OCI-LY7 (cell line): Measurements from ENCODE around the gene TRERF1. TPM values are rescaled to one million over a fixed set of nuclear protein-coding genes. Genes with fewer than 3 reads are reported as not detected.
A peak's percentile ranks its signal among the peaks of the same experiment; 100 is the strongest.

Experiments used
- BruUV-seq: library from RNA; stranded (reverse); fragments of 400-500 nt; replicated peaks from 2 replicates; lab custom pipeline; 2021; lab: Mats Ljungman, UMichigan
- CTCF ChIA-PET: fragments of 300-600 bp; sonication (Branson Sonifier 250); formaldehyde crosslinking; loops from one replicate; lab custom pipeline; 2022; ENCODE audit warnings: antibody characterized with exemption; ENCODE audit not compliant: unreplicated experiment; lab: Charles Lee
- POLR2A ChIA-PET: fragments of 300-600 bp; sonication (Branson Sonifier 250); formaldehyde crosslinking; loops from one replicate; lab custom pipeline; 2022; ENCODE audit warnings: antibody characterized with exemption; lab: Charles Lee
- DNase-seq: peaks from one replicate; pipeline ENCODE4 v3.0.0-alpha.2; 2015; ENCODE audit warnings: low spot score
- H2AFZ ChIP-seq: fragments of 200-600 bp; sonication (generic), shearing (Covaris generic); 2 replicates; pipeline ENCODE4 v1.6.1; 2014; ENCODE audit warnings: mild to moderate bottlenecking, antibody characterized with exemption, low read length, moderate library complexity
- H3K27ac ChIP-seq: fragments of 200-600 bp; sonication (generic); 2 replicates; pipeline ENCODE4 v1.5.1; 2014; ENCODE audit warnings: mixed run types, low read depth, mild to moderate bottlenecking, moderate library complexity, low read length, inconsistent platforms; ENCODE audit not compliant: poor library complexity, severe bottlenecking
- H3K36me3 ChIP-seq: fragments of 200-600 bp; sonication (generic); 2 replicates; pipeline ENCODE4 v1.6.1; 2014; ENCODE audit warnings: mild to moderate bottlenecking, antibody characterized with exemption, low read length, moderate library complexity, mixed read lengths; ENCODE audit not compliant: insufficient read depth
- H3K4me1 ChIP-seq: fragments of 200-600 bp; sonication (generic); 2 replicates; pipeline ENCODE4 v1.5.1; 2014; ENCODE audit warnings: mild to moderate bottlenecking, low read length; ENCODE audit not compliant: insufficient read depth, poor library complexity, severe bottlenecking
- H3K4me2 ChIP-seq: fragments of 200-600 bp; sonication (generic); 2 replicates; pipeline ENCODE4 v1.6.1; 2014; ENCODE audit warnings: mild to moderate bottlenecking, low read length
- H3K4me3 ChIP-seq: fragments of 200-600 bp; sonication (generic); 2 replicates; pipeline ENCODE4 v1.5.1; 2014; ENCODE audit warnings: mild to moderate bottlenecking, low read depth, low read length; ENCODE audit not compliant: poor library complexity, severe bottlenecking
- H3K79me2 ChIP-seq: fragments of 200-600 bp; sonication (generic); 2 replicates; pipeline ENCODE4 v1.6.1; 2016; ENCODE audit warnings: low read depth, mild to moderate bottlenecking, low read length, moderate library complexity, mixed read lengths; ENCODE audit not compliant: insufficient read depth
- H3K9me2 ChIP-seq: fragments of 200-600 bp; sonication (generic); 2 replicates; pipeline ENCODE4 v1.6.1; 2016; ENCODE audit warnings: mild to moderate bottlenecking, low read length, mixed read lengths; ENCODE audit not compliant: insufficient read depth
- H3K9me3 ChIP-seq: fragments of 200-600 bp; sonication (generic); 2 replicates; pipeline ENCODE4 v1.6.1; 2014; ENCODE audit warnings: mild to moderate bottlenecking, mixed run types, low read length, mixed read lengths
- H4K20me1 ChIP-seq: fragments of 200-600 bp; sonication (generic); 2 replicates; pipeline ENCODE4 v1.6.1; 2014; ENCODE audit warnings: mild to moderate bottlenecking, antibody characterized with exemption, low read length, moderate library complexity, mixed read lengths; ENCODE audit not compliant: insufficient read depth
- CTCF ChIP-seq: fragments of 200-600 bp; sonication (generic); conservative IDR thresholded peaks from 2 replicates; pipeline ENCODE4 v1.5.1; 2014; ENCODE audit warnings: mild to moderate bottlenecking, antibody characterized with exemption, low read length, moderate library complexity, mixed read lengths
- EZH2phosphoT487 ChIP-seq: fragments of 200-600 bp; sonication (generic); IDR thresholded peaks from 2 replicates; pipeline ENCODE4 v1.6.1; 2018; ENCODE audit warnings: low read depth, borderline replicate concordance, mild to moderate bottlenecking, mixed run types, antibody characterized with exemption, low read length, moderate library complexity, mixed read lengths
- intact Hi-C: fragments of 100-400 bp; cut with micrococcal nuclease; formaldehyde crosslinking; loops from one replicate; pipeline ENCODE4 v1.10.0; 2022; ENCODE audit not compliant: unreplicated experiment
- total RNA-seq, 2 experiments: library from RNA; depleted of rRNA in 1 of 2; stranded (reverse); fragments of >200 nt in 1 of 2; shearing (Covaris generic) in 1 of 2; gene quantifications; 2 replicates each; pipeline ENCODE4 v1.2.3, GENCODE V29; 2014 to 2022

Gene TRERF1
- total RNA-seq, 2 experiments from 2014 or later = 5.7 to 12.9 TPM

- CTCF ChIA-PET = no interaction called here
Observed at GRCh38 chr6:42230345-42231321, 221.1 kb downstream of the TRERF1 start.

GRCh38 chr6:42229506-42230119 is 222.1 kb downstream of the TRERF1 start:
- BruUV-seq = no TSS peak
- CTCF ChIA-PET = no interaction called here

More at GRCh38 chr6:42230345-42231321, 221.1 kb downstream of the TRERF1 start:
- Histone ChIP-seq H3K9me2 (no peaks in the 10 kb centered on the region), H3K4me2 (no peak overlapping the region), H3K4me3 (no peak overlapping the region), H3K79me2 (no peaks in the 10 kb centered on the region), H3K36me3 (no peaks in the 10 kb centered on the region), H3K9me3 (no peaks in the 10 kb centered on the region), H3K27ac (no peak overlapping the region), H4K20me1 (no peaks in the 10 kb centered on the region), H2AFZ (no peak overlapping the region), H3K4me1 (no peaks in the 10 kb centered on the region)
- intact Hi-C loops = loop anchor here (1.0 kb wide), 1 partner anchor 37 kb away; no protein-coding TSS in a partner anchor
- POLR2A ChIA-PET = interaction anchor here (0.7 to 1.0 kb wide), 2 partner anchors 65 to 123 kb away, joined by 3 to 4 read pairs; no protein-coding TSS in a partner anchor
- no peak for TF ChIP-seq EZH2phosphoT487
- peak; percentile 75 for TF ChIP-seq CTCF
- peak; percentile 29 for DNase-seq
- no TSS peak for BruUV-seq

More at GRCh38 chr6:42229506-42230119, 222.1 kb downstream of the TRERF1 start:
- Histone ChIP-seq H3K36me3 (no peaks in the 10 kb centered on the region), H3K9me3 (no peaks in the 10 kb centered on the region), H2AFZ (no peak overlapping the region), H3K4me2 (no peak overlapping the region), H3K9me2 (no peaks in the 10 kb centered on the region), H3K27ac (no peak overlapping the region), H3K4me1 (peaks cover 3% of the 10 kb centered on the region), H3K4me3 (no peak overlapping the region), H4K20me1 (no peaks in the 10 kb centered on the region), H3K79me2 (no peaks in the 10 kb centered on the region)
- no peak for DNase-seq
- intact Hi-C loops = loop anchor here (1.0 kb wide), 1 partner anchor 38 kb away; no protein-coding TSS in a partner anchor
- POLR2A ChIA-PET = no interaction called here
- no peak for TF ChIP-seq EZH2phosphoT487
- no peak for TF ChIP-seq CTCF
